Prostate gland (tissue), 2 donors: ENCODE data around the gene HAUS3. TPM values are rescaled to one million over a fixed set of nuclear protein-coding genes. Genes with fewer than 3 reads are reported as not detected.

Source experiments
- DNase-seq: peaks from one replicate; pipeline ENCODE4 v3.0.0-alpha.2; 2019; ENCODE audit warnings: low spot score
- H3K27ac ChIP-seq, 2 donors: fragments of 200-600 bp; sonication (generic); 2 replicates each; pipeline ENCODE4 v1.5.1; 2017 to 2019
- H3K27me3 ChIP-seq: fragments of 200-600 bp; sonication (generic); replicated peaks from 2 replicates; pipeline ENCODE4 v1.5.1; 2019; ENCODE audit not compliant: insufficient read depth
- H3K36me3 ChIP-seq, 2 donors: fragments of 200-600 bp; sonication (generic); 1 replicate in 1 of 2; 2 replicates in 1 of 2; pipeline versions ENCODE4 v1.5.1 to v1.8.1; 2017 to 2019
- H3K4me1 ChIP-seq: fragments of 200-600 bp; sonication (generic); replicated peaks from 2 replicates; pipeline ENCODE4 v1.5.1; 2019
- H3K4me3 ChIP-seq, 2 donors: fragments of 200-600 bp; sonication (generic); 2 replicates each; pipeline ENCODE4 v1.5.1; 2017 to 2019
- H3K9me3 ChIP-seq: fragments of 200-600 bp; sonication (generic); 2 replicates; pipeline ENCODE4 v1.5.1; 2017
- CTCF ChIP-seq, 4 experiments: fragments of 200-600 bp in 2 of 4; fragments of 450-650 bp in 2 of 4; sonication (generic) in 2 of 4; IDR thresholded peaks; 1 replicate in 3 of 4; 2 replicates in 1 of 4; pipeline ENCODE4 v1.5.1; 2016 to 2019; ENCODE audit warnings: antibody characterized with exemption in 4 of 4, mild to moderate bottlenecking in 2 of 4, moderate library complexity in 2 of 4
- POLR2A ChIP-seq: fragments of 450-650 bp; IDR thresholded peaks from one replicate; pipeline ENCODE4 v1.6.1; 2016; ENCODE audit warnings: antibody characterized with exemption, mild to moderate bottlenecking
- POLR2AphosphoS5 ChIP-seq: sonication (generic); formaldehyde crosslinking; IDR thresholded peaks from one replicate; pipeline ENCODE4 v1.6.1; 2017; ENCODE audit warnings: antibody characterized with exemption
- WGBS: methylation state at CpG from one replicate; pipeline ENCODE4 v1.1.5; 2018; 5-methylcytosine and 5-hydroxymethylcytosine counted together
- intact Hi-C: fragments of 100-400 bp; cut with DNase I; formaldehyde crosslinking; loops from one replicate; pipeline ENCODE4 v1.14.2; 2022
- total RNA-seq, 2 donors: library from RNA; depleted of rRNA; stranded (reverse); fragments of >200 nt; gene quantifications; one replicate each; pipeline ENCODE4 v1.1.0, GENCODE V29; 2016

The HAUS3 gene
- total RNA-seq, 2 donors from 2014 or later = 21.1 to 24.2 TPM

DNA sequence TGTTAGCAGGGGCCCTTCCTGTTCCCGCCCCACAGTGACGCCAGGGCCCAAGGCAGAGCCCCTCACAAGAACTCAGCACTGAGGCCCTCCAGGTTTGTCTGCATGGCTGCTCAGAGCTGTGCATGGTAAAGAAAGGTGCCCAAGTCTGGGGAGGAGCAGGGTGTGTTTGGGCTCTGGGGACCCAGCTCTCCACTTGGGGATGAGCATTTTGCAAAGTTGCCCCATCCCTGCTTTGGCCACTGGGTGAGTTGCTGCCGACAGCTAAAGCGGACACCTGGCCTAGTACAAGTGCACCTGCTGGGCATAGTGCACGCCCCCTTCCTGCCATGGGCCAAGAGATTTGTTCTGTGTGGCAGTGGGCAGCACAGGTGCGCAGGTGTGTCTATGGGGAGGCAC, 22.0 kb upstream of the HAUS3 start:
- WGBS = 81% methylated on average over 6 of the region's 6 CpGs
- peaks cover 21% of the 10 kb centered on the region for H3K4me1 ChIP-seq
- intact Hi-C loops = loop anchor here (10.0 kb wide), 3 partner anchors 151 to 671 kb away; partner anchors contain the start of genes CFAP99, FAM193A and ZFYVE28

DNA sequence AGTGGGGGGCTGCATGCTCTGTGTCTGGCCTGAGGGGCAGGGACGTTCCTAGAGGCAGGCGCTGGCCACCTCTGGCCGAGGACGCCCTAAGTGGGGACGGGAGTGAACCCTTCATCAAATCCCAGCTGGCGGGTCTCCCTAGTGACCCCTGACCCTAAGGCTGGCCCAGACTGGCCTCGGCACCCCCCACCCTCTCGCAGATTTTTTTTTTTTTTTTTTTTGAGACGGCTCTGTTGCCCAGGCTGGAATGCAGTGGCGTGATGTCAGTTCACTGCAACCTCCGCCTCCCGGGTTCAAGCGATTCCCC, 21.0 kb upstream of the HAUS3 start:
- Histone ChIP-seq H3K27me3 (no peaks in the 10 kb centered on the region), H3K36me3 (peaks cover 0 to 4% of the 10 kb centered on the region in 2 donors), H3K27ac (peak overlapping the region; percentile 91 to 93), H3K4me1 (peaks cover 29% of the 10 kb centered on the region), H3K9me3 (no peaks in the 10 kb centered on the region), H3K4me3 (peak overlapping the region; percentile 53 to 61)
- intact Hi-C loops = loop anchor here (10.0 kb wide), 3 partner anchors 152 to 672 kb away; partner anchors contain the start of genes CFAP99, FAM193A and ZFYVE28
- WGBS = 49% methylated on average over 13 of the region's 13 CpGs
- no peak for TF ChIP-seq CTCF (IDR thresholded peaks at IDR 0.05)
- TF ChIP-seq POLR2A = no peak
- TF ChIP-seq POLR2AphosphoS5 = no peak
- no peak for DNase-seq

More for the DNA sequence above, 22.0 kb upstream of the HAUS3 start:
- Histone ChIP-seq H3K36me3 (no peaks in the 10 kb centered on the region), H3K9me3 (no peaks in the 10 kb centered on the region), H3K27ac (no peak overlapping the region), H3K27me3 (no peaks in the 10 kb centered on the region), H3K4me3 (no peak overlapping the region)
- DNase-seq = no peak
- TF ChIP-seq POLR2AphosphoS5 (no peak), CTCF (IDR thresholded peaks at IDR 0.05) (no peak), POLR2A (no peak)

GRCh38 chr4:2262145-2262943, 20.4 kb upstream of the HAUS3 start:
- peaks cover 33% of the 10 kb centered on the region for H3K4me1 ChIP-seq
- under 1% methylated on average over 55 of the region's 98 CpGs for WGBS

DNA sequence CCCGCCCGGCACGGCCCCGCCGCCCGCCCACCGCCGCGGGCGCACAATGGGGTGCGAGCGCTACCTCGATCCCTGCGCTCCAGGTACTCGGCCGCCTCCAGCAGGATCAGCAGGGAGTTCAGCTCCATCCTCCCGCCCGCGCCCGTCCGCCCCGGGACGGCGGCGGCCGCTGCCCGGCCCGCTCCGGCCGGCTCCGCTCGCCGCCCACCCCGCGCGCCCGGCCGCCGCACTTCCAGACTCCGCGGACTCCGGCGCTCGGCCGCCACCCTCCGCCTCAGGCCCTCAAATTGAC, 19.9 kb upstream of the HAUS3 start, which contains the start of gene MXD4:
MXD4 (minus strand) TSS at position 257 of the 292 bp plus-strand sequence; CDS start at position 128, 129 bp downstream.
- peaks cover 0 to 4% of the 10 kb centered on the region in 2 donors for H3K36me3 ChIP-seq
- H3K27ac ChIP-seq = peak within 1 kb of the TSS; percentile 92 to 94
- H3K9me3 ChIP-seq = no peaks in the 10 kb centered on the region
- no peak for TF ChIP-seq POLR2A
- DNase-seq = no peak
- intact Hi-C loops = loop anchor here (10.0 kb wide), 3 partner anchors 153 to 673 kb away; partner anchors contain the start of genes CFAP99, FAM193A and ZFYVE28
- peaks cover 39% of the 10 kb centered on the region for H3K4me1 ChIP-seq
- H3K27me3 ChIP-seq = no peaks in the 10 kb centered on the region
- WGBS = under 1% methylated on average over 30 of the region's 46 CpGs
- H3K4me3 ChIP-seq = peak within 1 kb of the TSS; percentile 88 to 93

More at GRCh38 chr4:2262145-2262943, 20.4 kb upstream of the HAUS3 start:
- DNase-seq = peak; percentile 100
- peak overlapping the region; percentile 61 to 88 for H3K4me3 ChIP-seq
- H3K9me3 ChIP-seq = no peaks in the 10 kb centered on the region
- peak; percentile 92 for TF ChIP-seq POLR2AphosphoS5
- TF ChIP-seq CTCF (IDR thresholded peaks at IDR 0.05) = peak in 2 of 4 experiments; percentile 23 to 45
- TF ChIP-seq POLR2A = peak; percentile 87
- H3K36me3 ChIP-seq = peaks cover 0 to 4% of the 10 kb centered on the region in 2 donors
- intact Hi-C loops = loop anchor here (10.0 kb wide), 3 partner anchors 152 to 672 kb away; partner anchors contain the start of genes CFAP99, FAM193A and ZFYVE28
- no peaks in the 10 kb centered on the region for H3K27me3 ChIP-seq
- H3K27ac ChIP-seq = peak overlapping the region; percentile 91 to 93

DNA sequence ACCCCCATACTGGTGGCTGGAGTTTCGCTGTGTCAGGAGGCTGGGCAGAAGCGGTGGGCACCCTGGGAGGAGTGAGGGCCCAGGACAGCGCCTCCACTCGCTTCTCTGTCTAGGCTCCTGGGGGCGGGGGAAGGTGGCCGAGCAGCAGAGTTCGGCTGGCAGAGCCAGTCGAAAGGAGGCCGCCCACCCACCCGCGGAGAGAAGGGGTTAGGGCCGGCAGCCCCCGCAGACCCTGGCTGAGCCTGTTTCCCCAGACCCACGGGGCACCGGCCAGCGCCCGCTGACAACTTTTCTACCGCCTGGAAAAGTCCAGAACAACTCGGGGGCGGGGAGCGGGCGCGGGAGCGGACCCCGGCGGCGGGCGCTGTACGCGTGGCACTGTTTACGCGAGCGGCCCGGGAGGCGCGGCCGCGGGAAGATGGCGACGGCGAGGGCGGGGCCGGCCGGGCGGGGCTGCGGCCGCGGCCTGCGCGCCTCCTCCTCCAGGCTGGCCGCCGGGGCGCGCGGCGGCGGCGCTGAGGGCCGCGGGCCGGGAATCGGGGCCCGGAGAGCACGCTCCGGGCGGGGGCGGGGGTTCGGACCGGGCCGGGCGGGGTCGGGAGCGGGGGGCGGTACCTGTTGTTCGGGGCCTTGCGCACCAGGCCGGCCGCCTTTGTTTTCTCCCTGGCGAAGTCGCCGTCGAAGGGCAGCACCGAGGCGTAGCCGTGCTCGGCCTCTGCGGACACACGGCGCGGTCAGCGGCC, 19.4 kb upstream of the HAUS3 start:
- peaks cover 0 to 4% of the 10 kb centered on the region in 2 donors for H3K36me3 ChIP-seq
- intact Hi-C loops = loop anchor here (10.0 kb wide), 3 partner anchors 154 to 674 kb away; partner anchors contain the start of genes CFAP99, FAM193A and ZFYVE28
- no peaks in the 10 kb centered on the region for H3K9me3 ChIP-seq
- peak overlapping the region; percentile 88 to 93 for H3K4me3 ChIP-seq
- TF ChIP-seq POLR2AphosphoS5 (peak; percentile 9), POLR2A (no peak), CTCF (IDR thresholded peaks at IDR 0.05) (no peak)
- WGBS = under 1% methylated on average over 37 of the region's 91 CpGs
- H3K27me3 ChIP-seq = no peaks in the 10 kb centered on the region
- no peak for DNase-seq
- peaks cover 43% of the 10 kb centered on the region for H3K4me1 ChIP-seq
- H3K27ac ChIP-seq = peak overlapping the region; percentile 92 to 94
